ENCODE data around the gene CALML6. TPM values are rescaled to one million over a fixed set of nuclear protein-coding genes. Genes with fewer than 3 reads are reported as not detected.

Gene CALML6
- polyA plus RNA-seq, 1 donor from 2014 or later: not detected

- Histone ChIP-seq H3K27me3 (ENCODE audit: insufficient read depth, low read depth, low read length) (no peaks in the 10 kb centered on the region), H3K79me2 (replicated peaks; ENCODE audit: insufficient read depth, low read length) (no peaks in the 10 kb centered on the region)
- TF ChIP-seq REST (IDR thresholded peaks at IDR 0.05; ENCODE audit: borderline replicate concordance): no peak
- no peak for TF ChIP-seq EZH2 (IDR thresholded peaks at IDR 0.05; ENCODE audit: borderline replicate concordance, insufficient read depth, low read length, poor library complexity, severe bottlenecking)
- no peak for TF ChIP-seq MXI1 (conservative IDR thresholded peaks at IDR 0.05; ENCODE audit: poor library complexity, severe bottlenecking)
- no peak for TF ChIP-seq TAF1 (IDR thresholded peaks at IDR 0.05; ENCODE audit: low read depth)
Measured at GRCh38 chr1:1940123-1940425, 25.0 kb downstream of the CALML6 start.

DNA sequence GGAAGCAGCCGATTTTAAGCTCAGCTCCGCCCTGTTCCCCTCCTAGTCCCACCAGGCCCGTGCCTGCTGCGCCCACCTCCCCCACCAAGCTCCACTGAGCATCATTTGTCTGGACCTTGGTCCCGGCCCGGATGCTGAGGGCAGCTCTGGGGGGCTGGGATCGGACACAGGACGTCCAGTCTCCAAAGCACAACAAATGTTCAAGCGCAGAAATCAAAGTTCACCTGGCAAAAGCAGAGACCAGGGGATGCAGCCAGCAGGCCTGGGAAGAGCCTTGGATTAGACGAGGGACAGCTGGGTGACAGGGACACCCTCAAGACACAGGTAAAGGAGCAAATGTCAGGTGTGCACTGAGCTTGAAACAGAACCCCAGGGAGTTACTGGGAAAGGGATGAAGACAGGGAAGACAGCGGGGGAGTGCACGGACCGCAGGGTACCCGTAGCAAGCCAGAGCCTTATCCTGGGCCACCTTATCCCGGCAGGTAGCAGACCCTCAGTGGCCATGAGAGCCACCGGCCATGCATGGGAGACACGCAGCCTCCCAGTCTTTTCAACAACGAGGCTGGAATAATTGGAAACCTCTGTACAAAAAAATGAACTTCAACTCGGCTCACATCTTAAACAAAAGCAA lies 26.3 kb downstream of the CALML6 start:
- TF ChIP-seq EP300 (conservative IDR thresholded peaks at IDR 0.05; ENCODE audit: poor library complexity, severe bottlenecking) (no peak), MXI1 (conservative IDR thresholded peaks at IDR 0.05; ENCODE audit: poor library complexity, severe bottlenecking) (no peak), RAD21 (conservative IDR thresholded peaks at IDR 0.05) (no peak), SMC3 (conservative IDR thresholded peaks at IDR 0.05; ENCODE audit: poor library complexity) (no peak), EZH2 (IDR thresholded peaks at IDR 0.05; ENCODE audit: borderline replicate concordance, insufficient read depth, low read length, poor library complexity, severe bottlenecking) (no peak)
- H2AFZ ChIP-seq (ENCODE audit: low read depth, low read length): no peak overlapping the region
- no peaks in the 10 kb centered on the region for H3K9me3 ChIP-seq (ENCODE audit: low read length)
- no peak overlapping the region for H3K9ac ChIP-seq (ENCODE audit: low read length)
- no peaks in the 10 kb centered on the region for H3F3A ChIP-seq (ENCODE audit: insufficient read depth, low read length, poor library complexity, severe bottlenecking)
- no peak overlapping the region for H3K4me3 ChIP-seq (ENCODE audit: low read length)
- no peaks in the 10 kb centered on the region for H3K9me2 ChIP-seq (ENCODE audit: insufficient read depth, low read length)
- H3K79me2 ChIP-seq (replicated peaks; ENCODE audit: insufficient read depth, low read length): no peaks in the 10 kb centered on the region
- no peaks in the 10 kb centered on the region for H3K27me3 ChIP-seq (ENCODE audit: insufficient read depth, low read depth, low read length)
- H3K4me2 ChIP-seq (ENCODE audit: low read length): no peak overlapping the region
- H4K20me1 ChIP-seq (ENCODE audit: insufficient read depth): no peaks in the 10 kb centered on the region
- no peaks in the 10 kb centered on the region for H3K36me3 ChIP-seq (ENCODE audit: insufficient read depth, low read length)
- H3K27ac ChIP-seq (ENCODE audit: low read length): no peak overlapping the region

More at GRCh38 chr1:1940123-1940425, 25.0 kb downstream of the CALML6 start:
- no peaks in the 10 kb centered on the region for H3K9me3 ChIP-seq (ENCODE audit: low read length)
- H4K20me1 ChIP-seq (ENCODE audit: insufficient read depth): no peaks in the 10 kb centered on the region
- no peaks in the 10 kb centered on the region for H3F3A ChIP-seq (ENCODE audit: insufficient read depth, low read length, poor library complexity, severe bottlenecking)
- no peak overlapping the region for H3K9ac ChIP-seq (ENCODE audit: low read length)
- H3K36me3 ChIP-seq (ENCODE audit: insufficient read depth, low read length): no peaks in the 10 kb centered on the region
- H3K4me2 ChIP-seq (ENCODE audit: low read length): no peak overlapping the region
- H2AFZ ChIP-seq (ENCODE audit: low read depth, low read length): no peak overlapping the region
- H3K4me3 ChIP-seq (ENCODE audit: low read length): no peak overlapping the region
- H3K9me2 ChIP-seq (ENCODE audit: insufficient read depth, low read length): no peaks in the 10 kb centered on the region
- H3K27ac ChIP-seq (ENCODE audit: low read length): no peak overlapping the region

GRCh38 chr1:1941868-1942752 lies 27.1 kb downstream of the CALML6 start:
- Histone ChIP-seq H3K9ac (ENCODE audit: low read length) (no peak overlapping the region), H3K9me3 (ENCODE audit: low read length) (no peaks in the 10 kb centered on the region), H3K79me2 (replicated peaks; ENCODE audit: insufficient read depth, low read length) (no peaks in the 10 kb centered on the region), H3K4me3 (ENCODE audit: low read length) (no peak overlapping the region), H2AFZ (ENCODE audit: low read depth, low read length) (no peak overlapping the region), H3K27me3 (ENCODE audit: insufficient read depth, low read depth, low read length) (no peaks in the 10 kb centered on the region), H3K4me2 (ENCODE audit: low read length) (no peak overlapping the region), H3K9me2 (ENCODE audit: insufficient read depth, low read length) (no peaks in the 10 kb centered on the region), H3K36me3 (ENCODE audit: insufficient read depth, low read length) (no peaks in the 10 kb centered on the region), H3K27ac (ENCODE audit: low read length) (no peak overlapping the region), H3F3A (ENCODE audit: insufficient read depth, low read length, poor library complexity, severe bottlenecking) (no peaks in the 10 kb centered on the region), H4K20me1 (ENCODE audit: insufficient read depth) (no peaks in the 10 kb centered on the region)
- TF ChIP-seq EP300 (conservative IDR thresholded peaks at IDR 0.05; ENCODE audit: poor library complexity, severe bottlenecking) (no peak), POLR2AphosphoS5 (IDR thresholded peaks at IDR 0.05) (no peak), EZH2 (IDR thresholded peaks at IDR 0.05; ENCODE audit: borderline replicate concordance, insufficient read depth, low read length, poor library complexity, severe bottlenecking) (no peak), MXI1 (conservative IDR thresholded peaks at IDR 0.05; ENCODE audit: poor library complexity, severe bottlenecking) (no peak), CTCF (IDR thresholded peaks at IDR 0.05; ENCODE audit: poor library complexity, severe bottlenecking) (no peak), TAF1 (IDR thresholded peaks at IDR 0.05; ENCODE audit: low read depth) (no peak), REST (IDR thresholded peaks at IDR 0.05; ENCODE audit: borderline replicate concordance) (no peak), RAD21 (conservative IDR thresholded peaks at IDR 0.05) (no peak), SMC3 (conservative IDR thresholded peaks at IDR 0.05; ENCODE audit: poor library complexity) (no peak)
